ENCODE data around the gene CLN5.
"Not testable (repeated sequence)": the region's sequence is repeated elsewhere in the genome, so short reads cannot be mapped to it uniquely, and the experiment has no call there.

CLN5 gene

GRCh38 chr13:76991796-76992547 lies at the start of gene CLN5:
CLN5 (plus strand) TSS chr13:76992081; CDS start chr13:76992099, 18 bp downstream.
- DNase-seq: peak; percentile 92

- no peak for DNase-seq
Observed at GRCh38 chr13:76942363-76942762, 49.5 kb upstream of the CLN5 start.

- no peak for DNase-seq
Observed at GRCh38 chr13:76943646-76944045, 48.2 kb upstream of the CLN5 start.

- peak; percentile 68 for DNase-seq
Observed at GRCh38 chr13:76944456-76944855, 47.4 kb upstream of the CLN5 start.

- no peak for DNase-seq
Observed at GRCh38 chr13:76948149-76948548, 43.7 kb upstream of the CLN5 start, which contains the start of gene ACOD1. ACOD1 (plus strand) TSS chr13:76948511; CDS start chr13:76948559, 48 bp downstream.

GRCh38 chr13:76950101-76950500 lies 41.8 kb upstream of the CLN5 start:
- no peak for DNase-seq

GRCh38 chr13:76953968-76954367 lies 37.9 kb upstream of the CLN5 start:
- no peak for DNase-seq

GRCh38 chr13:76954538-76954937 lies 37.3 kb upstream of the CLN5 start:
- DNase-seq: no peak

GRCh38 chr13:76955193-76955592 lies 36.7 kb upstream of the CLN5 start:
- DNase-seq: no peak

GRCh38 chr13:76955661-76956060 lies 36.2 kb upstream of the CLN5 start:
- no peak for DNase-seq

GRCh38 chr13:76958841-76959432 lies 32.9 kb upstream of the CLN5 start:
- DNase-seq: no peak

- not testable (repeated sequence) for DNase-seq
Observed at GRCh38 chr13:76959734-76960133, 32.1 kb upstream of the CLN5 start.

- peak; percentile 81 for DNase-seq
Observed at GRCh38 chr13:76965759-76966421, 26.0 kb upstream of the CLN5 start.

GRCh38 chr13:76967031-76967430 lies 24.9 kb upstream of the CLN5 start:
- no peak for DNase-seq

- no peak for DNase-seq
Observed at GRCh38 chr13:76968041-76968440, 23.8 kb upstream of the CLN5 start.

- DNase-seq: peak; percentile 14
Observed at GRCh38 chr13:76969488-76970365, 22.2 kb upstream of the CLN5 start.

GRCh38 chr13:76971215-76971614 lies 20.7 kb upstream of the CLN5 start:
- DNase-seq: no peak

- DNase-seq: no peak
Observed at GRCh38 chr13:76971851-76972829, 19.7 kb upstream of the CLN5 start.

GRCh38 chr13:76973920-76974617 lies 17.8 kb upstream of the CLN5 start:
- DNase-seq: no peak

- DNase-seq: no peak
Observed at GRCh38 chr13:76974618-76974975, 17.3 kb upstream of the CLN5 start.

GRCh38 chr13:76975863-76976262 lies 16.0 kb upstream of the CLN5 start:
- DNase-seq: no peak

Measured in EL (cell line).